HEK293 (cell line): ENCODE measurements around the gene FRS2.
A peak's percentile ranks its signal among the peaks of the same experiment; 100 is the strongest.

Experiments
- CTCF ChIA-PET: fragments of 350-600 bp; formaldehyde crosslinking; extraction: SDS; loops from one replicate; lab custom pipeline; 2021; ENCODE audit warnings: antibody characterized with exemption; lab: Yijun Ruan, JAX
- POLR2A ChIA-PET: fragments of 300-600 bp; formaldehyde crosslinking; extraction: SDS; loops from one replicate; lab custom pipeline; 2020; ENCODE audit warnings: antibody characterized with exemption, inconsistent platforms; lab: Yijun Ruan, JAX
- H3K27ac ChIP-seq: fragments of 200-500 bp; sonication (Bioruptor generic); 2 replicates; pipeline ENCODE4 v1.5.1; 2014; ENCODE audit warnings: low read depth, low read length, control low read depth, inconsistent platforms; ENCODE audit errors: extremely low read depth
- H3K36me3 ChIP-seq, 2 experiments: fragments of 200-500 bp in 1 of 2; sonication (Bioruptor generic) in 1 of 2; 1 replicate in 1 of 2; 2 replicates in 1 of 2; pipeline ENCODE4 v1.5.1; 2014 to 2017; ENCODE audit warnings: inconsistent platforms in 2 of 2, low read length in 2 of 2; ENCODE audit not compliant: control insufficient read depth in 2 of 2, insufficient read depth in 1 of 2
- H3K4me1 ChIP-seq: fragments of 200-500 bp; sonication (Bioruptor generic); 2 replicates; pipeline ENCODE4 v1.5.1; 2014; ENCODE audit warnings: mild to moderate bottlenecking, low read length, inconsistent platforms; ENCODE audit not compliant: control insufficient read depth, insufficient read depth
- H3K4me3 ChIP-seq: 2 replicates; pipeline ENCODE4 v1.5.1; 2011; ENCODE audit warnings: low read depth, mild to moderate bottlenecking, control low read depth, low read length, moderate library complexity
- H3K9me3 ChIP-seq: fragments of 200-500 bp; sonication (Bioruptor generic); 2 replicates; pipeline ENCODE4 v1.5.1; 2014; ENCODE audit warnings: low read depth, low read length, inconsistent platforms; ENCODE audit not compliant: control insufficient read depth, insufficient read depth
- HOXC10 ChIP-seq: sonication (generic); formaldehyde crosslinking; IDR thresholded peaks from 2 replicates; pipeline ENCODE4 v1.8.1; 2023; ENCODE audit warnings: mild to moderate bottlenecking, missing genetic modification reagents
- KLF8 ChIP-seq: fragments of 450-650 bp; formaldehyde crosslinking; IDR thresholded peaks from 2 replicates; pipeline ENCODE4 v1.5.1; 2016; ENCODE audit warnings: missing biosample characterization, missing genetic modification characterization
- PRDM6 ChIP-seq: fragments of 450-650 bp; formaldehyde crosslinking; IDR thresholded peaks from 2 replicates; pipeline ENCODE4 v1.5.1; 2017; ENCODE audit warnings: missing biosample characterization, missing genetic modification characterization
- TRIM28 ChIP-seq: IDR thresholded peaks from 2 replicates; pipeline ENCODE4 v1.6.1; 2011; ENCODE audit warnings: low read length, control low read depth, borderline replicate concordance
- ZBTB20 ChIP-seq: fragments of 450-650 bp; formaldehyde crosslinking; IDR thresholded peaks from 2 replicates; pipeline ENCODE4 v1.5.1; 2016; ENCODE audit warnings: missing biosample characterization, missing genetic modification characterization
- ZIC2 ChIP-seq: fragments of 450-650 bp; formaldehyde crosslinking; IDR thresholded peaks from 2 replicates; pipeline ENCODE4 v1.5.1; 2016; ENCODE audit warnings: missing biosample characterization, missing genetic modification characterization
- ZNF138 ChIP-seq: fragments of 450-650 bp; formaldehyde crosslinking; IDR thresholded peaks from 2 replicates; pipeline ENCODE4 v1.5.1; 2016; ENCODE audit warnings: missing biosample characterization, missing genetic modification characterization, borderline replicate concordance
- ZNF366 ChIP-seq: fragments of 450-650 bp; formaldehyde crosslinking; conservative IDR thresholded peaks from 2 replicates; pipeline ENCODE4 v1.5.1; 2016; ENCODE audit warnings: missing biosample characterization, missing genetic modification characterization
- ZNF404 ChIP-seq: fragments of 450-650 bp; formaldehyde crosslinking; IDR thresholded peaks from 2 replicates; pipeline ENCODE4 v1.5.1; 2017; ENCODE audit warnings: missing biosample characterization, missing genetic modification characterization
- ZNF513 ChIP-seq: fragments of 450-650 bp; IDR thresholded peaks from 2 replicates; pipeline ENCODE4 v1.5.1; 2018; ENCODE audit warnings: missing biosample characterization, missing genetic modification characterization
- ZNF530 ChIP-seq: fragments of 450-650 bp; formaldehyde crosslinking; IDR thresholded peaks from 2 replicates; pipeline ENCODE4 v1.5.1; 2016; ENCODE audit warnings: low read depth, missing biosample characterization, missing genetic modification characterization
- ZNF561 ChIP-seq: fragments of 450-650 bp; IDR thresholded peaks from 2 replicates; pipeline ENCODE4 v1.5.1; 2018; ENCODE audit warnings: missing biosample characterization, missing genetic modification characterization, borderline replicate concordance
- ZNF596 ChIP-seq: fragments of 450-650 bp; IDR thresholded peaks from 2 replicates; pipeline ENCODE4 v1.5.0; 2018; ENCODE audit warnings: missing biosample characterization, mild to moderate bottlenecking, missing genetic modification characterization, moderate library complexity
- ZNF600 ChIP-seq: fragments of 450-650 bp; formaldehyde crosslinking; IDR thresholded peaks from 2 replicates; pipeline ENCODE4 v1.5.1; 2016; ENCODE audit warnings: missing biosample characterization, missing genetic modification characterization
- ZNF660 ChIP-seq: fragments of 450-650 bp; IDR thresholded peaks from 2 replicates; pipeline ENCODE4 v1.5.1; 2018; ENCODE audit warnings: missing biosample characterization, mild to moderate bottlenecking, missing genetic modification characterization
- ZNF670 ChIP-seq: fragments of 450-650 bp; formaldehyde crosslinking; IDR thresholded peaks from 2 replicates; pipeline ENCODE4 v1.5.1; 2016; ENCODE audit warnings: missing biosample characterization, missing genetic modification characterization, low read depth
- TF ChIP-seq, protein P1 (sequence below): IDR thresholded peaks from 2 replicates; pipeline ENCODE4 v1.6.1; 2011; ENCODE audit warnings: mild to moderate bottlenecking, low read depth, low read length, borderline replicate concordance
- TF ChIP-seq, protein P2 (sequence below): fragments of 450-650 bp; formaldehyde crosslinking; IDR thresholded peaks from 2 replicates; pipeline ENCODE4 v1.5.1; 2016; ENCODE audit warnings: missing biosample characterization, missing genetic modification characterization
- TF ChIP-seq, protein P3 (sequence below): fragments of 450-650 bp; formaldehyde crosslinking; IDR thresholded peaks from 2 replicates; pipeline ENCODE4 v1.5.1; 2016; ENCODE audit warnings: missing biosample characterization, missing genetic modification characterization
- TF ChIP-seq, protein P4 (sequence below): fragments of 450-650 bp; formaldehyde crosslinking; IDR thresholded peaks from 2 replicates; pipeline ENCODE4 v1.5.0; 2017; ENCODE audit warnings: missing biosample characterization, missing genetic modification characterization, borderline replicate concordance

The FRS2 gene

DNA sequence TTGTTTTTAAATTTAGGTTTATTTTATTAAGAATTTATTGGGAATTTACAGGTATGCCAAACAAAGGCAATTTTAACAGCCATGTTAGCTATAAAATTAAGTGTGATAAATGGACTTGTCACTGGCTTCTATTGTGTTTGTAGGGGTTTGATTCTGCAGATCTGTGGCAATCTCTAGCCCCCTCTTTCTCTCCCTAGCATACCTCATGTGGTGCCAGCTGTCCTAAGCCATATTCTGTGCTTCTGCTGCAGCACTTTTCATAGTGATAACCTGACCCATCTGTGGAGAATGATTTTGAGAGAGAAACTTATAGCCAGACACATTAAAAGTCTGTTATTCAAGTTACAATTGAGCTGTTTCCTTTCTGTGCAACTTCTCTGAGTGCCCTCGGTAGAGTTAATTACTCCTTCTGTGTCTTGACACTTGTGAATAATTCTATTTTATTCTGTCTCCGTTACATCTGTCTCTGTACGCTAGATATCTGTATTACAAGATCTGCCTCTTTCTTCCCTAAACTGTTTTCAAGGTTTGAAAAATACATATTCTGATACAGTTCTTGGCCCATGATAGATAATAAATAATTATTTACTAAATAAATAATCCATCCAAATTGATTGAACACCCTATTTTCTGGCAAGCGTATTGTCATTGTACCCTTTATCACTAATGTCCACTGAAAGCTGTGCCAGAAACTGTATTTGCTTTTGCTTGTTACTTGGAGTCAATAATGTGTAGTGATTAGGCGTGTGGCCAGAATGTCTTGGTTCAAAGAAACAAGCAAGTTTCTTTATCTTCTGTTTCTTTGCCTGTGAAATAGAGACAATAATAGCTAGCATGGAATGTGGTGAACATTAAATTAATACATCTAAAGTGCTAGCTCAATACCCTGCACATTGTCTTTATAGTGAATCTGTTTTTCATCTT, 40.0 kb downstream of the FRS2 start:
- Histone ChIP-seq H3K36me3 (no peaks in the 10 kb centered on the region), H3K4me1 (peaks cover 57% of the 10 kb centered on the region), H3K4me3 (no peak overlapping the region), H3K27ac (no peak overlapping the region), H3K9me3 (no peaks in the 10 kb centered on the region)
- ChIA-PET CTCF (interaction anchor here (0.6 to 1.1 kb wide), 4 partner anchors 15 to 61 kb away, joined by 3 to 5 read pairs (median 4); no protein-coding TSS in a partner anchor), POLR2A (no interaction called here)
- TF ChIP-seq ZNF366 (tag by site-specific recombination) (0 out of 2 replicates have a peak, but pooled peaks have one; percentile 5), TRIM28 (no peak), ZNF561 (tag by site-specific recombination) (no peak), ZNF513 (no peak), ZNF404 (no peak), ZNF530 (no peak), ZNF670 (tag by site-specific recombination) (no peak), PRDM6 (no peak), ZBTB20 (tag by site-specific recombination) (peak; percentile 59; the same call in 1 of the 2 replicates), KLF8 (no peak), ZNF660 (no peak)
- TF ChIP-seq, protein P1, sequence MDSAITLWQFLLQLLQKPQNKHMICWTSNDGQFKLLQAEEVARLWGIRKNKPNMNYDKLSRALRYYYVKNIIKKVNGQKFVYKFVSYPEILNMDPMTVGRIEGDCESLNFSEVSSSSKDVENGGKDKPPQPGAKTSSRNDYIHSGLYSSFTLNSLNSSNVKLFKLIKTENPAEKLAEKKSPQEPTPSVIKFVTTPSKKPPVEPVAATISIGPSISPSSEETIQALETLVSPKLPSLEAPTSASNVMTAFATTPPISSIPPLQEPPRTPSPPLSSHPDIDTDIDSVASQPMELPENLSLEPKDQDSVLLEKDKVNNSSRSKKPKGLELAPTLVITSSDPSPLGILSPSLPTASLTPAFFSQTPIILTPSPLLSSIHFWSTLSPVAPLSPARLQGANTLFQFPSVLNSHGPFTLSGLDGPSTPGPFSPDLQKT, result no peak

DNA sequence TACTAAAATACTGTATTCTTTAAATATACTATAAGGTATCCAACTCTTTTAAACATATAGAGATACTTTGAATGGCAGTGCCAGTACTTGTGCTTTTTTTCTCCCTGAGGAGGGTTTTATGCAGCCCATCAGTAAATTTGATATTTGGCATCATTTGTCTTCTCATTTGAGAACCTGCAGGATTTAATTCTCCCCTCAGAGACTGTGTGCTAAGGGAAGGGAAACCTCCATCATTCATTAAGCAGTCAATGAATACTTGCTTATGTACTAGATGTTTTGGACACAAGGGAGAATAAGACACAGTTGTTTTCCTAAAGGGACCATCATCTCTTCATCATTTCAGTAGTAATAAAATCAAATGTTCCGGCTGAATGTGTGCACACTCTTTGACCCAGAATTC, 40.8 kb downstream of the FRS2 start:
- peaks cover 59% of the 10 kb centered on the region for H3K4me1 ChIP-seq
- ChIA-PET POLR2A (no interaction called here), CTCF (interaction anchor here (1.0 to 1.1 kb wide), 3 partner anchors 16 to 60 kb away, joined by 3 to 5 read pairs (median 4); no protein-coding TSS in a partner anchor)
- no peaks in the 10 kb centered on the region for H3K9me3 ChIP-seq
- H3K27ac ChIP-seq, result no peak overlapping the region
- no peak overlapping the region for H3K4me3 ChIP-seq
- H3K36me3 ChIP-seq, result no peaks in the 10 kb centered on the region
- TF ChIP-seq ZNF600 (tag by site-specific recombination), result no peak
- TF ChIP-seq, protein P2, sequence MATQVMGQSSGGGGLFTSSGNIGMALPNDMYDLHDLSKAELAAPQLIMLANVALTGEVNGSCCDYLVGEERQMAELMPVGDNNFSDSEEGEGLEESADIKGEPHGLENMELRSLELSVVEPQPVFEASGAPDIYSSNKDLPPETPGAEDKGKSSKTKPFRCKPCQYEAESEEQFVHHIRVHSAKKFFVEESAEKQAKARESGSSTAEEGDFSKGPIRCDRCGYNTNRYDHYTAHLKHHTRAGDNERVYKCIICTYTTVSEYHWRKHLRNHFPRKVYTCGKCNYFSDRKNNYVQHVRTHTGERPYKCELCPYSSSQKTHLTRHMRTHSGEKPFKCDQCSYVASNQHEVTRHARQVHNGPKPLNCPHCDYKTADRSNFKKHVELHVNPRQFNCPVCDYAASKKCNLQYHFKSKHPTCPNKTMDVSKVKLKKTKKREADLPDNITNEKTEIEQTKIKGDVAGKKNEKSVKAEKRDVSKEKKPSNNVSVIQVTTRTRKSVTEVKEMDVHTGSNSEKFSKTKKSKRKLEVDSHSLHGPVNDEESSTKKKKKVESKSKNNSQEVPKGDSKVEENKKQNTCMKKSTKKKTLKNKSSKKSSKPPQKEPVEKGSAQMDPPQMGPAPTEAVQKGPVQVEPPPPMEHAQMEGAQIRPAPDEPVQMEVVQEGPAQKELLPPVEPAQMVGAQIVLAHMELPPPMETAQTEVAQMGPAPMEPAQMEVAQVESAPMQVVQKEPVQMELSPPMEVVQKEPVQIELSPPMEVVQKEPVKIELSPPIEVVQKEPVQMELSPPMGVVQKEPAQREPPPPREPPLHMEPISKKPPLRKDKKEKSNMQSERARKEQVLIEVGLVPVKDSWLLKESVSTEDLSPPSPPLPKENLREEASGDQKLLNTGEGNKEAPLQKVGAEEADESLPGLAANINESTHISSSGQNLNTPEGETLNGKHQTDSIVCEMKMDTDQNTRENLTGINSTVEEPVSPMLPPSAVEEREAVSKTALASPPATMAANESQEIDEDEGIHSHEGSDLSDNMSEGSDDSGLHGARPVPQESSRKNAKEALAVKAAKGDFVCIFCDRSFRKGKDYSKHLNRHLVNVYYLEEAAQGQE (tag by site-specific recombination), result no peak
- no peak for TF ChIP-seq ZNF596 (tag by site-specific recombination)
- no peak for TF ChIP-seq ZNF670 (tag by site-specific recombination)
- TF ChIP-seq, protein P3, sequence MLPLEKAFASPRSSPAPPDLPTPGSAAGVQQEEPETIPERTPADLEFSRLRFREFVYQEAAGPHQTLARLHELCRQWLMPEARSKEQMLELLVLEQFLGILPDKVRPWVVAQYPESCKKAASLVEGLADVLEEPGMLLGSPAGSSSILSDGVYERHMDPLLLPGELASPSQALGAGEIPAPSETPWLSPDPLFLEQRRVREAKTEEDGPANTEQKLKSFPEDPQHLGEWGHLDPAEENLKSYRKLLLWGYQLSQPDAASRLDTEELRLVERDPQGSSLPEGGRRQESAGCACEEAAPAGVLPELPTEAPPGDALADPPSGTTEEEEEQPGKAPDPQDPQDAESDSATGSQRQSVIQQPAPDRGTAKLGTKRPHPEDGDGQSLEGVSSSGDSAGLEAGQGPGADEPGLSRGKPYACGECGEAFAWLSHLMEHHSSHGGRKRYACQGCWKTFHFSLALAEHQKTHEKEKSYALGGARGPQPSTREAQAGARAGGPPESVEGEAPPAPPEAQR (tag by site-specific recombination), result no peak
- TF ChIP-seq ZIC2 (tag by site-specific recombination), result no peak
- TF ChIP-seq, protein P4, sequence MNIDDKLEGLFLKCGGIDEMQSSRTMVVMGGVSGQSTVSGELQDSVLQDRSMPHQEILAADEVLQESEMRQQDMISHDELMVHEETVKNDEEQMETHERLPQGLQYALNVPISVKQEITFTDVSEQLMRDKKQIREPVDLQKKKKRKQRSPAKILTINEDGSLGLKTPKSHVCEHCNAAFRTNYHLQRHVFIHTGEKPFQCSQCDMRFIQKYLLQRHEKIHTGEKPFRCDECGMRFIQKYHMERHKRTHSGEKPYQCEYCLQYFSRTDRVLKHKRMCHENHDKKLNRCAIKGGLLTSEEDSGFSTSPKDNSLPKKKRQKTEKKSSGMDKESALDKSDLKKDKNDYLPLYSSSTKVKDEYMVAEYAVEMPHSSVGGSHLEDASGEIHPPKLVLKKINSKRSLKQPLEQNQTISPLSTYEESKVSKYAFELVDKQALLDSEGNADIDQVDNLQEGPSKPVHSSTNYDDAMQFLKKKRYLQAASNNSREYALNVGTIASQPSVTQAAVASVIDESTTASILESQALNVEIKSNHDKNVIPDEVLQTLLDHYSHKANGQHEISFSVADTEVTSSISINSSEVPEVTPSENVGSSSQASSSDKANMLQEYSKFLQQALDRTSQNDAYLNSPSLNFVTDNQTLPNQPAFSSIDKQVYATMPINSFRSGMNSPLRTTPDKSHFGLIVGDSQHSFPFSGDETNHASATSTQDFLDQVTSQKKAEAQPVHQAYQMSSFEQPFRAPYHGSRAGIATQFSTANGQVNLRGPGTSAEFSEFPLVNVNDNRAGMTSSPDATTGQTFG, result no peak
- no peak for TF ChIP-seq ZNF138 (tag by site-specific recombination)
- no peak for TF ChIP-seq HOXC10 (CRISPR knock-in tag)
